Gastrocnemius medialis (tissue), 4 donors: ENCODE results near the gene ITGA5.
"Not testable (repeated sequence)": the region's sequence is repeated elsewhere in the genome, so short reads cannot be mapped to it uniquely, and the experiment has no call there.

ENCODE experiments used
- CTCF ChIP-seq, 5 experiments: fragments of 450-650 bp in 3 of 5; fragments of 200-600 bp in 2 of 5; sonication (generic) in 2 of 5; IDR thresholded peaks in 4 of 5; conservative IDR thresholded peaks in 1 of 5; 1 replicate in 4 of 5; 2 replicates in 1 of 5; pipeline ENCODE4 v1.5.1; 2016 to 2019; ENCODE audit warnings: antibody characterized with exemption in 5 of 5, mild to moderate bottlenecking in 3 of 5, moderate library complexity in 3 of 5
- POLR2A ChIP-seq, 2 donors: fragments of 450-650 bp; IDR thresholded peaks; one replicate each; pipeline ENCODE4 v1.6.1; 2017; ENCODE audit warnings: antibody characterized with exemption in 2 of 2, mild to moderate bottlenecking in 2 of 2, moderate library complexity in 2 of 2

DNA sequence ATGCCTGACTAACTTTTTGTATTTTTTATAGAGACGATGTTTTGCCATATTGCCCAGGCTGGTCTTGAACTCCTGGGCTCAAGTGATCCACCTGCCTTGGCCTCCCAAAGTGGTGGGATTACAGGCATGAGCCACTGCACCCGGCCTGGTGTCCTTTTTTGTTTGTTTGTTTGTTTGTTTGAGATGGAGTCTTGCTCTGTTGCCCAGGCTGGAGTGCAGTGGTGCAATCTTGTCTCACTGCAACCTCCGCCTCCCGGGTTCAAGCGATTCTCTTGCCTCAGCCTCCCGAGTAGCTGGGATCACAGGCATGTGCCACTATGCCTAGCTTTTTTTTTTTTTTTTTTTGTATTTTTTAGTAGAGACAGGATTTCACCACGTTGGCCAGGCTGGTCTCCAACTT, 64.8 kb downstream of the ITGA5 start:
- TF ChIP-seq POLR2A (IDR thresholded peaks at IDR 0.05); CTCF (IDR thresholded peaks at IDR 0.05 in 4 of 5, conservative IDR thresholded peaks at IDR 0.05 in 1 of 5): not testable (repeated sequence)
